Stimulated activated CD4-positive, alpha-beta T cell treated with anti-CD3 and anti-CD28 coated beads, Interleukin-4, amount 100 ng/mL, for 1 hour (primary cell): ENCODE data around the gene L3MBTL3.

Source experiments
- DNase-seq: peaks from one replicate; pipeline ENCODE4 v3.0.0-alpha.2; 2020

Gene L3MBTL3

GRCh38 chr6:130018292-130018743 lies at the start of gene L3MBTL3:
TSS of gene L3MBTL3 (plus strand) at chr6:130018581. CDS start at chr6:130042700, 24,119 bp downstream.
- peak; percentile 90 for DNase-seq

- no peak for DNase-seq
These were observed 49.3 kb upstream of the L3MBTL3 start for GRCh38 chr6:129969064-129969463.

GRCh38 chr6:129976110-129976509 lies 42.3 kb upstream of the L3MBTL3 start:
- no peak for DNase-seq

GRCh38 chr6:129978148-129978916 lies 40.0 kb upstream of the L3MBTL3 start:
- DNase-seq: no peak

- DNase-seq: no peak
These were observed 37.6 kb upstream of the L3MBTL3 start for GRCh38 chr6:129980821-129981220.

- DNase-seq: no peak
These were observed 36.8 kb upstream of the L3MBTL3 start for GRCh38 chr6:129981598-129981997.

- no peak for DNase-seq
These were observed 29.0 kb upstream of the L3MBTL3 start for GRCh38 chr6:129989396-129989795.

GRCh38 chr6:129992881-129993280 lies 25.5 kb upstream of the L3MBTL3 start:
- no peak for DNase-seq

GRCh38 chr6:129994410-129994809 lies 24.0 kb upstream of the L3MBTL3 start:
- DNase-seq: no peak

- DNase-seq: no peak
These were observed 22.0 kb upstream of the L3MBTL3 start for GRCh38 chr6:129996387-129996786.

- no peak for DNase-seq
These were observed 17.6 kb upstream of the L3MBTL3 start for GRCh38 chr6:130000526-130001421.

- DNase-seq: no peak
These were observed 10.0 kb upstream of the L3MBTL3 start for GRCh38 chr6:130008236-130008873.

GRCh38 chr6:130009146-130009545 lies 9.2 kb upstream of the L3MBTL3 start:
- no peak for DNase-seq

GRCh38 chr6:130010387-130010786 lies 8.0 kb upstream of the L3MBTL3 start:
- no peak for DNase-seq

- DNase-seq: no peak
These were observed 5.7 kb upstream of the L3MBTL3 start for GRCh38 chr6:130012728-130013127.

- DNase-seq: peak; percentile 52
These were observed 454 bp downstream of the L3MBTL3 start for GRCh38 chr6:130018744-130019325.

GRCh38 chr6:130019326-130020072 lies 1.1 kb downstream of the L3MBTL3 start:
- DNase-seq: peak; percentile 45

GRCh38 chr6:130020073-130020906 lies 1.9 kb downstream of the L3MBTL3 start:
- DNase-seq: peak; percentile 45

GRCh38 chr6:130020907-130021629 lies 2.7 kb downstream of the L3MBTL3 start:
- DNase-seq: peak; percentile 61

GRCh38 chr6:130026859-130027258 lies 8.5 kb downstream of the L3MBTL3 start:
- DNase-seq: no peak
